Measurements from ENCODE around the gene PLA2G2C. TPM values are rescaled to one million over a fixed set of nuclear protein-coding genes. Genes with fewer than 3 reads are reported as not detected.
"Not testable (repeated sequence)": the region's sequence is repeated elsewhere in the genome, so short reads cannot be mapped to it uniquely, and the experiment has no call there.

Gene PLA2G2C
- total RNA-seq, 2 donors from 2014 or later: 0.27 TPM; not detected in 1

DNA sequence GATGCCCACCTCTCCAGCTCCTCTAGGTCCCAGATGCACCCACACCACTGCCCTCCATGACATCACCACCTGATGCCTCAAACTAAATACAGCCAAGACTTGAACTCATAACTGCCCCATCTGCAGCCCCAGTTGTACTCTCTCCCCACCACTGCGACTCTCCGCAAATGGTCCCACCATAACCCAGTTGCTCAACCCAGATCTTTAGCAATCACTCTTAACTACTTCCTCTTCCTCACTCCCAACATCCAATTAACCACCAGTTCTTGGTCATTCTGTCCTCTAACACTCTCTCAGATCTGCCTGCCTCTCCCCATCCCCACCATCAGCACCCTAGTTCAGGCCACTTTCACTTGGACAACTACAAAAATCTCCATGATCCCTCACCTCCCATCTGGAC is 36.8 kb upstream of the PLA2G2C start:
- Histone ChIP-seq H3K9me3 (no peaks in the 10 kb centered on the region), H3K36me3 (no peaks in the 10 kb centered on the region), H3K4me1 (no peaks in the 10 kb centered on the region), H3K4me3 (no peak overlapping the region), H3K9ac (ENCODE audit: low read depth in 2 of 2, low read length in 2 of 2) (no peak overlapping the region), H3K27me3 (no peaks in the 10 kb centered on the region), H3K27ac (no peak overlapping the region)
- no peak for TF ChIP-seq CTCF (IDR thresholded peaks at IDR 0.05)
- DNase-seq: no peak
- intact Hi-C loops (cut with DNase I): no loop called here

GRCh38 chr1:20220036-20220435 is 33.7 kb upstream of the PLA2G2C start:
- no peak for DNase-seq
- intact Hi-C loops (cut with DNase I): no loop called here
- no peak for TF ChIP-seq CTCF (IDR thresholded peaks at IDR 0.05)
- no peak overlapping the region for H3K4me3 ChIP-seq
- no peaks in the 10 kb centered on the region for H3K36me3 ChIP-seq
- H3K9me3 ChIP-seq: no peaks in the 10 kb centered on the region
- no peaks in the 10 kb centered on the region for H3K27me3 ChIP-seq
- H3K9ac ChIP-seq (ENCODE audit: low read depth in 2 of 2, low read length in 2 of 2): no peak overlapping the region
- H3K27ac ChIP-seq: no peak overlapping the region
- no peaks in the 10 kb centered on the region for H3K4me1 ChIP-seq

GRCh38 chr1:20219053-20219452 is 32.7 kb upstream of the PLA2G2C start:
- DNase-seq; H3K36me3 ChIP-seq; H3K4me1 ChIP-seq; H3K9ac ChIP-seq (ENCODE audit: low read depth in 2 of 2, low read length in 2 of 2); H3K27ac ChIP-seq; H3K4me3 ChIP-seq; H3K27me3 ChIP-seq; H3K9me3 ChIP-seq: not testable (repeated sequence)
- intact Hi-C loops (cut with DNase I): loop anchor here (10.0 kb wide), 1 partner anchor 146 kb away; no protein-coding TSS in a partner anchor

DNA sequence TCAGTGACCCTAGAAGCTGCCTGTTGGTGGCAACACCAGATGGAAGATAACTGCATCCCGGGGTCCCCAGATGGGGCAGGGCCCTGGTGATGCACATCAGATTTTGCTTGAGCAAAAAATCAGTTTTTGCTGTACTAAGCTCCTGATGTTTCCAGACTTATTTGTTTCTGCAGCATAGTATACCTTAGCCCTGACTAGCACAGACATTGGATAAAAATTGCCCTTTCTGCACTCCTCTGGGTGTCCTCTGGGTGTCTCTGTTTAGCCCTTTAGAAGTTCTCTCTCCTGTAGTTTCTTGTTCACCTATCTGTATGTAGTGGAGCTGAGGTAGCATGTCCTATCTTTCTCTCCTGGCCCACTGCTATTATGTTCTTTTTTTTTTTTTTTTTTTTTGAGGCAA is 30.3 kb upstream of the PLA2G2C start:
- H3K36me3 ChIP-seq: no peaks in the 10 kb centered on the region

GRCh38 chr1:20215716-20216115 is 29.4 kb upstream of the PLA2G2C start:
- intact Hi-C loops (cut with DNase I): loop anchor here (10.0 kb wide), 1 partner anchor 149 kb away; no protein-coding TSS in a partner anchor
- H3K9me3 ChIP-seq: no peaks in the 10 kb centered on the region
- no peak overlapping the region for H3K9ac ChIP-seq (ENCODE audit: low read depth in 2 of 2, low read length in 2 of 2)
- H3K36me3 ChIP-seq: no peaks in the 10 kb centered on the region
- H3K27ac ChIP-seq: no peak overlapping the region
- peaks cover 8% of the 10 kb centered on the region for H3K4me1 ChIP-seq
- TF ChIP-seq CTCF (IDR thresholded peaks at IDR 0.05): no peak
- H3K4me3 ChIP-seq: no peak overlapping the region
- no peaks in the 10 kb centered on the region for H3K27me3 ChIP-seq
- DNase-seq: no peak

More for the DNA sequence above, 30.3 kb upstream of the PLA2G2C start:
- intact Hi-C loops (cut with DNase I): loop anchor here (10.0 kb wide), 1 partner anchor 148 kb away; no protein-coding TSS in a partner anchor
- DNase-seq: peak; percentile 36
- Histone ChIP-seq H3K4me3 (no peak overlapping the region), H3K9ac (ENCODE audit: low read depth in 2 of 2, low read length in 2 of 2) (no peak overlapping the region), H3K27me3 (no peaks in the 10 kb centered on the region), H3K27ac (no peak overlapping the region), H3K4me1 (peaks cover 8% of the 10 kb centered on the region), H3K9me3 (no peaks in the 10 kb centered on the region)
- peak; percentile 51 for TF ChIP-seq CTCF (IDR thresholded peaks at IDR 0.05)

DNA sequence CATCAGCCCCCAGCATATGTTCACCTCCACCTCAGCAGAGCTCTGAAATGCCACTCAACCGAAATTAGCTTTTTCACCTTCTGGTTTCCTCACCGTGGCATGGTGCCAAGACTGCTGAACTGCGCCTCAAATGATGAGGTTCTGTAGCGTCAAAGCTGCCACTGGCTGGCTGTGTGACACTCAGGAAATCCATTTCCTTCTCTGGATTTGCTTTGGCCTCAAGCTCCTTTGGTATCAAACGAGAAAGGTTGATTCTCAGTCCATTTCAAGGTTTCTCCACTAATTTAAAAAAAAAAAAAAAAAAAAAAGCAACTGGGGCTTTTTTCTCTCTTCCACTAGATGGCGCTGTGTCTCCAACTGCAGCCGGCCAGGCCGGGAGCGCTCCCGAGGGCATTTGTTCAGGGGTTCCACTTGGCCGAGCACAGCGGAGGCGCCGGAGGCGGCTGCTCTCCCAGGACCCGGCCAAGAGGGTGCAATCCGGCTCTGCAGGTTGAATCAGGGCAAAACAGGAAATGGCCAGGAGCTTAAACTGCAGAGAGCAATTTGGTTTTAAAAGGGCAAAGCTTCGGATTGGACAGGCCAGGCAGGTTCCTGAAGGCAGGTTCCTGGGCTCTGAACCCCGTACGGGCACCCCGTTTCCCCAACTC is 26.5 kb upstream of the PLA2G2C start:
- Histone ChIP-seq H3K4me1 (peaks cover 8% of the 10 kb centered on the region), H3K9me3 (no peaks in the 10 kb centered on the region), H3K9ac (ENCODE audit: low read depth in 2 of 2, low read length in 2 of 2) (peak overlapping the region in 1 of 2 donors; percentile 58), H3K27ac (peak overlapping the region; percentile 76), H3K36me3 (no peaks in the 10 kb centered on the region), H3K27me3 (no peaks in the 10 kb centered on the region), H3K4me3 (no peak overlapping the region)
- intact Hi-C loops (cut with DNase I): loop anchor here (2.0 to 10.0 kb wide), 3 partner anchors 152 to 279 kb away; no protein-coding TSS in a partner anchor
- peak; percentile 78 for DNase-seq
- peak; percentile 72 for TF ChIP-seq CTCF (IDR thresholded peaks at IDR 0.05)

Data from colonic mucosa (tissue), 4 donors.